ENCODE data around the gene KIAA1143. TPM values are rescaled to one million over a fixed set of nuclear protein-coding genes. Genes with fewer than 3 reads are reported as not detected.
A peak's percentile ranks its signal among the peaks of the same experiment; 100 is the strongest.

KIAA1143 gene
- total RNA-seq, 1 donor from 2014 or later = 25.2 TPM

- Histone ChIP-seq H3K4me3 (peak within 1 kb of the TSS; percentile 80), H3K27me3 (no peaks in the 10 kb centered on the region), H3K36me3 (no peaks in the 10 kb centered on the region), H3K27ac (peak within 1 kb of the TSS; percentile 68), H3K4me1 (no peaks in the 10 kb centered on the region), H3K9me3 (peaks cover 13% of the 10 kb centered on the region)
- DNase-seq (peak; percentile 91), ATAC-seq (peak; percentile 99)
- intact Hi-C loops (cut with DNase I) = no loop called here
- peak; percentile 44 for TF ChIP-seq CTCF (IDR thresholded peaks at IDR 0.05)
Observed at GRCh38 chr3:44712455-44713075, 48.9 kb downstream of the KIAA1143 start, which contains the start of gene ZNF502. ZNF502 (plus strand) TSS chr3:44712660; CDS start chr3:44720262, 7,602 bp downstream.

Other genes starting within 250 kb of the KIAA1143 start
- 3.6 TPM for gene ZKSCAN7, start 206.4 kb downstream of the KIAA1143 start, total RNA-seq
- 5.9 TPM for gene ZNF660, start 176.7 kb downstream of the KIAA1143 start, total RNA-seq
- gene ZNF197, start 136.6 kb downstream of the KIAA1143 start, total RNA-seq = 14.2 TPM
- 10.0 TPM for gene ZNF35, start 112.9 kb downstream of the KIAA1143 start, total RNA-seq
- gene ZNF502, start 49.0 kb downstream of the KIAA1143 start, total RNA-seq = 4.1 TPM
- 4.5 TPM for gene ZNF501, start 32.0 kb downstream of the KIAA1143 start, total RNA-seq
- 0.81 TPM for gene KIF15, start 175 bp upstream of the KIAA1143 start, total RNA-seq
- 14.4 TPM for gene TMEM42, start 100.3 kb upstream of the KIAA1143 start, total RNA-seq
- not detected for gene TGM4, start 113.0 kb upstream of the KIAA1143 start, total RNA-seq
- gene ZDHHC3, start 214.6 kb upstream of the KIAA1143 start, total RNA-seq = 125 TPM
- 36.2 TPM for gene EXOSC7, start 214.6 kb upstream of the KIAA1143 start, total RNA-seq

Measured in upper lobe of right lung (tissue), 1 donor.